HEK293 (cell line): ENCODE measurements around the gene CNN1.

Source experiments
- CTCF ChIA-PET: fragments of 350-600 bp; formaldehyde crosslinking; extraction: SDS; loops from one replicate; lab custom pipeline; 2021; ENCODE audit warnings: antibody characterized with exemption; lab: Yijun Ruan, JAX
- POLR2A ChIA-PET: fragments of 300-600 bp; formaldehyde crosslinking; extraction: SDS; loops from one replicate; lab custom pipeline; 2020; ENCODE audit warnings: antibody characterized with exemption, inconsistent platforms; lab: Yijun Ruan, JAX
- H3K27ac ChIP-seq: fragments of 200-500 bp; sonication (Bioruptor generic); 2 replicates; pipeline ENCODE4 v1.5.1; 2014; ENCODE audit warnings: low read depth, low read length, control low read depth, inconsistent platforms; ENCODE audit errors: extremely low read depth
- H3K36me3 ChIP-seq, 2 experiments: fragments of 200-500 bp in 1 of 2; sonication (Bioruptor generic) in 1 of 2; 1 replicate in 1 of 2; 2 replicates in 1 of 2; pipeline ENCODE4 v1.5.1; 2014 to 2017; ENCODE audit warnings: inconsistent platforms in 2 of 2, low read length in 2 of 2; ENCODE audit not compliant: control insufficient read depth in 2 of 2, insufficient read depth in 1 of 2
- H3K4me1 ChIP-seq: fragments of 200-500 bp; sonication (Bioruptor generic); 2 replicates; pipeline ENCODE4 v1.5.1; 2014; ENCODE audit warnings: mild to moderate bottlenecking, low read length, inconsistent platforms; ENCODE audit not compliant: control insufficient read depth, insufficient read depth
- H3K4me3 ChIP-seq: 2 replicates; pipeline ENCODE4 v1.5.1; 2011; ENCODE audit warnings: low read depth, mild to moderate bottlenecking, control low read depth, low read length, moderate library complexity
- H3K9me3 ChIP-seq: fragments of 200-500 bp; sonication (Bioruptor generic); 2 replicates; pipeline ENCODE4 v1.5.1; 2014; ENCODE audit warnings: low read depth, low read length, inconsistent platforms; ENCODE audit not compliant: control insufficient read depth, insufficient read depth
- BCL11A ChIP-seq: fragments of 450-650 bp; formaldehyde crosslinking; IDR thresholded peaks from 2 replicates; pipeline ENCODE4 v1.5.1; 2016; ENCODE audit warnings: low read depth, missing biosample characterization, missing genetic modification characterization
- EGR2 ChIP-seq: fragments of 450-650 bp; formaldehyde crosslinking; IDR thresholded peaks from 2 replicates; pipeline ENCODE4 v1.5.1; 2016; ENCODE audit warnings: low read depth, missing biosample characterization, missing genetic modification characterization
- HOXA7 ChIP-seq: sonication (generic); formaldehyde crosslinking; IDR thresholded peaks from 2 replicates; pipeline ENCODE4 v1.8.1; 2022; ENCODE audit warnings: missing genetic modification reagents, borderline replicate concordance
- KLF7 ChIP-seq: fragments of 450-650 bp; formaldehyde crosslinking; IDR thresholded peaks from 2 replicates; pipeline ENCODE4 v1.5.1; 2016; ENCODE audit warnings: missing biosample characterization, missing genetic modification characterization, borderline replicate concordance
- SP2 ChIP-seq: fragments of 450-650 bp; formaldehyde crosslinking; IDR thresholded peaks from 2 replicates; pipeline ENCODE4 v1.5.1; 2016; ENCODE audit warnings: missing biosample characterization, missing genetic modification characterization
- TCF7L2 ChIP-seq: IDR thresholded peaks from 2 replicates; pipeline ENCODE4 v1.6.1; 2011; ENCODE audit warnings: low read depth, mild to moderate bottlenecking, inconsistent platforms, low read length, moderate library complexity, borderline replicate concordance
- ZBTB21 ChIP-seq: fragments of 450-650 bp; formaldehyde crosslinking; IDR thresholded peaks from 2 replicates; pipeline ENCODE4 v1.5.1; 2017; ENCODE audit warnings: missing biosample characterization, missing genetic modification characterization
- ZFHX2 ChIP-seq: fragments of 450-650 bp; formaldehyde crosslinking; conservative IDR thresholded peaks from 2 replicates; pipeline ENCODE4 v1.5.1; 2016; ENCODE audit warnings: missing biosample characterization, missing genetic modification characterization
- ZNF10 ChIP-seq: fragments of 450-650 bp; formaldehyde crosslinking; IDR thresholded peaks from 2 replicates; pipeline ENCODE4 v1.5.1; 2017; ENCODE audit warnings: missing biosample characterization, missing genetic modification characterization
- ZNF132 ChIP-seq: fragments of 450-650 bp; formaldehyde crosslinking; IDR thresholded peaks from 2 replicates; pipeline ENCODE4 v1.5.1; 2017; ENCODE audit warnings: missing biosample characterization, missing genetic modification characterization, borderline replicate concordance
- ZNF146 ChIP-seq: fragments of 450-650 bp; formaldehyde crosslinking; IDR thresholded peaks from 2 replicates; pipeline ENCODE4 v1.5.1; 2016; ENCODE audit warnings: missing biosample characterization, missing genetic modification characterization
- ZNF223 ChIP-seq: fragments of 450-650 bp; formaldehyde crosslinking; IDR thresholded peaks from 2 replicates; pipeline ENCODE4 v1.5.1; 2016; ENCODE audit warnings: missing biosample characterization, missing genetic modification characterization
- ZNF23 ChIP-seq: fragments of 450-650 bp; formaldehyde crosslinking; IDR thresholded peaks from 2 replicates; pipeline ENCODE4 v1.5.1; 2016; ENCODE audit warnings: missing biosample characterization, missing genetic modification characterization, borderline replicate concordance
- ZNF341 ChIP-seq: fragments of 450-650 bp; formaldehyde crosslinking; IDR thresholded peaks from 2 replicates; pipeline ENCODE4; 2016; ENCODE audit warnings: low read depth, missing biosample characterization, missing genetic modification characterization
- ZNF416 ChIP-seq: fragments of 450-650 bp; formaldehyde crosslinking; IDR thresholded peaks from 2 replicates; pipeline ENCODE4 v1.5.1; 2016; ENCODE audit warnings: missing biosample characterization, missing genetic modification characterization
- ZNF48 ChIP-seq: fragments of 450-650 bp; formaldehyde crosslinking; IDR thresholded peaks from 2 replicates; pipeline ENCODE4 v1.5.1; 2016; ENCODE audit warnings: missing biosample characterization, missing genetic modification characterization
- ZSCAN16 ChIP-seq: fragments of 450-650 bp; formaldehyde crosslinking; IDR thresholded peaks from 2 replicates; pipeline ENCODE4 v1.5.1; 2016; ENCODE audit warnings: missing biosample characterization, missing genetic modification characterization
- TF ChIP-seq, protein P1 (sequence below): fragments of 450-650 bp; formaldehyde crosslinking; IDR thresholded peaks from 2 replicates; pipeline ENCODE4 v1.5.1; 2017; ENCODE audit warnings: missing biosample characterization, missing genetic modification characterization

Gene CNN1

DNA sequence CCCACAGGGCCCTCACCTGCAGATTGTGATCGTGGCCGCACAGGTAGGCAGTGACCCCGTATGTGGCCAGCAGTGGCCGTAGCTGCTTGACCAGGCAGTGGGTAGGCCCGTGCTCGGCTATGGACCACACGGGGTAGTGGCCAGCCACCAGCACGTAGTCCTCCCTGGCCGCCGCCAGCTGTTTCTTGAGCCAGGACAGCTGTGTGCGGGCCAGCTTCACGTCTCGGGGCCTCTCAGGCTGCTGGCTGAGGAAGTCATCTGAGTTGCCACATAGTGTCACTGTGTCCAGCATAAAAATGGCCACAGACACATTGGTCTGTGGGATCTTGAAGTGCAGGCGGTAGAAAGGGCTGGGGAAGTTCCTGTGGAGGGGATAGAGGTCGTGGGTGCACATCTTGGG, 37.6 kb downstream of the CNN1 start:
- TF ChIP-seq ZNF146 (tag by site-specific recombination) (no peak), ZNF10 (tag by site-specific recombination) (no peak), ZNF223 (no peak), ZNF48 (tag by site-specific recombination) (no peak), ZBTB21 (tag by site-specific recombination) (no peak), ZNF23 (tag by site-specific recombination) (no peak), ZNF416 (no peak), TCF7L2 (no peak), HOXA7 (CRISPR knock-in tag) (no peak)
- no peaks in the 10 kb centered on the region for H3K4me1 ChIP-seq
- H3K36me3 ChIP-seq: no peaks in the 10 kb centered on the region
- no peaks in the 10 kb centered on the region for H3K9me3 ChIP-seq
- POLR2A ChIA-PET: interaction anchor here (1.2 kb wide), 1 partner anchor 17 kb away, joined by 6 read pairs; the partner anchor contains the start of gene ELOF1
- CTCF ChIA-PET: interaction anchor here (0.6 to 1.2 kb wide), 2 partner anchors 16 to 132 kb away, joined by 3 to 6 read pairs; no protein-coding TSS in a partner anchor
- H3K4me3 ChIP-seq: no peak overlapping the region
- H3K27ac ChIP-seq: no peak overlapping the region

DNA sequence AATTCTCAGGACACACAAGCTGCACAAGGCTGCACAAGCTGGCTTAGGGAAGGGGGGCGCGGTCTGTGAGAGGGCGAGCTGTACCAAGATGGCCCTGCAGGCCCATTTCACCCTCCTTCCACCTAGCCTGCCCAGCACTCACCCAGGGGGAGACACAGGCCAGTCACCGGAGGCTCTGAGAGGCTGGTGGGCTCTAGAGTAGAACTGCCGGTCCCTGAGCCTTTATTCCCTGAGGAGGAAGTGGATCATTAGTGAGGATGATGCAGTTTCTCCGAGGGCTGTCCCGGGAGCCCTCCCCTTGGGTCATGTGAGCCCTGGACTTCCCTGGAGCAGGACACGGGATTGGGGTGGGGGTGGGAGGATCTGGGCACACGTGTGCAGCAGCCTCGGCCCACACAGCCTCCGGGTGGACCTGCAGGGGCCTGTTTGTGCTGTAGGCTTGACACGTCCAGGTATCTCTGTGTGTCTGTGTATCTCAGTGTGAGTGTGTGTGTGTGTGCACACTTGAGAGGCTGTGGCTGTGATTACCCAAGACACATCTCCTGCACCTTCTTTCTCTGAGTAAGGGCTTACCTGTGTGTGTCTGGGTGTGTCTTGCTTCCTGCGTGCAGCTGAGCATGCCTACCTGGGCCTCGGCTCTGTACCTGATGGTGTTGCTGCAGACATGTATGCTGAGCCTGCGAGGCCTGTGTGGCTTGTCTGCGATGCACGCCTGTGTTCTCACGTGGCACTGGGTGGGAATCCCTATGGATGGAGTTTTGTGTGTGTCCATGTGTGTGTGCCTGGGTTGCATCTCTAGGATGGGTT, 39.0 kb downstream of the CNN1 start, which contains the start of gene ACP5:
TSS of gene ACP5 (minus strand) at position 195 of the 807 bp plus-strand sequence. CDS start 328 bp downstream, outside the sequence.
- POLR2A ChIA-PET: interaction anchor here (0.5 to 0.6 kb wide), 3 partner anchors 16 to 38 kb away, joined by 3 read pairs; no protein-coding TSS in a partner anchor
- no peaks in the 10 kb centered on the region for H3K9me3 ChIP-seq
- TF ChIP-seq ZNF341 (tag by site-specific recombination) (peak; percentile 65), ZFHX2 (peak; percentile 51), KLF7 (tag by site-specific recombination) (no peak)
- H3K27ac ChIP-seq: no peak within 1 kb of the TSS
- H3K4me3 ChIP-seq: no peak within 1 kb of the TSS
- no peaks in the 10 kb centered on the region for H3K36me3 ChIP-seq
- H3K4me1 ChIP-seq: no peaks in the 10 kb centered on the region
- CTCF ChIA-PET: interaction anchor here (0.7 to 1.4 kb wide), 3 partner anchors 15 to 367 kb away, joined by 3 to 4 read pairs (median 3); no protein-coding TSS in a partner anchor

DNA sequence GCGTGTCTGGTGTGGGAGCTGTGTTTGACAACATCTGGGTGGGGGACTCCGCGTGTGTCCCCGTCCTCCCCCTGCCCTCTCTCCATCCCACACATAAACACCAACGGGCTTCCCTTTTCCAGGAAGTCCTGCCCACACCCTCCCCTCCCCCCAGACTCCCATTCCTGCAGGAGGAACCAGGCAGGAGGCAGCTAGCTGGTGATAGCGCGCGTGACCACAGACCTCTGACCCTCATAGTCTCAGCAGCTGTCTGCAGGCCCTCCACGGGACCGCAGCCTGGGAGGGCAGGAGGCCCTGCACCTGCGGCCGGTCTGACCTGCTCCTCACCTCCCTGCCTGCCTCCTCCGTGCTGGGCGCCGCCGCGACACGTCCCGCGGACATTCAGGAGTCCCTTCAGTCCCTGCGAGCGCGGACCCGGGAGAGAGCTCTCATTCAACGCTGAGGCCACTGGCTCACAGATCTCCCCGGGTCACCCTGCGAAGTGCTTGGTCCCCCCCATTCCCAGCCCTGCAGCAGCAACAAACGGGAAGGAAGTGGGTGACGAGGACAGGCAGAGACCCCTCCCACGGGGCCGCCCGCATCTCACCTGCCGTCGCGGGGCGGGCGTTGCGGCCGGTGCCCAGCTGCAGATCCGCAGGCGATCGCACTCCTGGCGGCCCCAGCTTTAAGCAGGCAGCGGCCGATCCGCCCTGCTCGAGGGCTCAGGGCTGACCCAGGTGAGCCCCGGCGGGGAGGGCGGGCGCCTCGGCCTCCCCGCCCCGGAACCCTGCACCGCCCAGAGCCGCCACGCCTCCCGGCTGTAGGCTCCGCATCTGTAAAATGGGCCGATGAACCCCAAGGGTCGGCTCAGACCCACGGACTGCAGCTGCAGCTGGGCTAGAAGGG, 39.8 kb downstream of the CNN1 start:
- TF ChIP-seq ZNF132 (tag by site-specific recombination) (no peak), EGR2 (peak; percentile 64), BCL11A (tag by site-specific recombination) (no peak), ZSCAN16 (tag by site-specific recombination) (no peak), SP2 (0 out of 2 replicates have a peak, but pooled peaks have one; percentile 5)
- TF ChIP-seq, protein P1, sequence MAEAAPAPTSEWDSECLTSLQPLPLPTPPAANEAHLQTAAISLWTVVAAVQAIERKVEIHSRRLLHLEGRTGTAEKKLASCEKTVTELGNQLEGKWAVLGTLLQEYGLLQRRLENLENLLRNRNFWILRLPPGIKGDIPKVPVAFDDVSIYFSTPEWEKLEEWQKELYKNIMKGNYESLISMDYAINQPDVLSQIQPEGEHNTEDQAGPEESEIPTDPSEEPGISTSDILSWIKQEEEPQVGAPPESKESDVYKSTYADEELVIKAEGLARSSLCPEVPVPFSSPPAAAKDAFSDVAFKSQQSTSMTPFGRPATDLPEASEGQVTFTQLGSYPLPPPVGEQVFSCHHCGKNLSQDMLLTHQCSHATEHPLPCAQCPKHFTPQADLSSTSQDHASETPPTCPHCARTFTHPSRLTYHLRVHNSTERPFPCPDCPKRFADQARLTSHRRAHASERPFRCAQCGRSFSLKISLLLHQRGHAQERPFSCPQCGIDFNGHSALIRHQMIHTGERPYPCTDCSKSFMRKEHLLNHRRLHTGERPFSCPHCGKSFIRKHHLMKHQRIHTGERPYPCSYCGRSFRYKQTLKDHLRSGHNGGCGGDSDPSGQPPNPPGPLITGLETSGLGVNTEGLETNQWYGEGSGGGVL: peak; percentile 19; the same call in 1 of the 2 replicates
- Histone ChIP-seq H3K4me3 (no peak overlapping the region), H3K4me1 (no peaks in the 10 kb centered on the region), H3K27ac (no peak overlapping the region), H3K36me3 (no peaks in the 10 kb centered on the region), H3K9me3 (no peaks in the 10 kb centered on the region)
- ChIA-PET POLR2A (interaction anchor here (0.5 to 1.0 kb wide), 2 partner anchors 17 to 20 kb away, joined by 3 read pairs; no protein-coding TSS in a partner anchor), CTCF (interaction anchor here (0.7 to 1.4 kb wide), 3 partner anchors 16 to 478 kb away, joined by 3 to 4 read pairs (median 3); no protein-coding TSS in a partner anchor)
